Right renal pelvis (tissue), 4 donors: ENCODE data around the gene RBM38. TPM values are rescaled to one million over a fixed set of nuclear protein-coding genes. Genes with fewer than 3 reads are reported as not detected.

Experiments used
- DNase-seq, 4 donors: peaks; one replicate each; pipeline ENCODE4 v3.0.0-alpha.2; 2013; ENCODE audit warnings: low read depth in 4 of 4, low spot score in 3 of 4, missing footprints in 1 of 4
- polyA plus RNA-seq, 4 donors: library from polyadenylated mRNA; unstranded; fragments of 120-200 nt; gene quantifications; one replicate each; pipeline ENCODE4 v1.2.1, GENCODE V29; 2013; ENCODE audit not compliant: insufficient read length in 4 of 4

The RBM38 gene
- polyA plus RNA-seq, 4 donors: 24.4 to 39.0 (median 29.5) TPM

- no peak for DNase-seq
Measured at GRCh38 chr20:57402206-57403125, 11.3 kb downstream of the RBM38 start.

GRCh38 chr20:57403216-57403615 lies 12.0 kb downstream of the RBM38 start:
- DNase-seq: no peak

- no peak for DNase-seq
Measured at GRCh38 chr20:57404006-57404405, 12.8 kb downstream of the RBM38 start.

- DNase-seq: no peak
Measured at GRCh38 chr20:57404419-57405072, 13.3 kb downstream of the RBM38 start.

- DNase-seq: no peak
Measured at GRCh38 chr20:57405236-57406016, 14.2 kb downstream of the RBM38 start.

GRCh38 chr20:57407541-57407956 lies 16.4 kb downstream of the RBM38 start:
- DNase-seq: no peak

- no peak for DNase-seq
Measured at GRCh38 chr20:57408131-57408530, 16.9 kb downstream of the RBM38 start.

GRCh38 chr20:57408536-57409233 lies 17.5 kb downstream of the RBM38 start:
- no peak for DNase-seq

- DNase-seq: no peak
Measured at GRCh38 chr20:57409316-57409671, 18.1 kb downstream of the RBM38 start.

- no peak for DNase-seq
Measured at GRCh38 chr20:57409672-57410397, 18.6 kb downstream of the RBM38 start.

- DNase-seq: no peak
Measured at GRCh38 chr20:57410398-57410920, 19.3 kb downstream of the RBM38 start.

GRCh38 chr20:57410924-57411323 lies 19.7 kb downstream of the RBM38 start:
- no peak for DNase-seq

GRCh38 chr20:57411406-57412283 lies 20.4 kb downstream of the RBM38 start:
- no peak for DNase-seq

GRCh38 chr20:57412347-57413029 lies 21.3 kb downstream of the RBM38 start:
- DNase-seq: no peak

- no peak for DNase-seq
Measured at GRCh38 chr20:57413986-57414385, 22.8 kb downstream of the RBM38 start.

GRCh38 chr20:57414867-57415592 lies 23.8 kb downstream of the RBM38 start:
- no peak for DNase-seq

GRCh38 chr20:57415771-57416170 lies 24.6 kb downstream of the RBM38 start:
- DNase-seq: no peak
